Prostate gland (tissue), 2 donors: ENCODE measurements around the gene DENND5A.
"Not testable (repeated sequence)": the region's sequence is repeated elsewhere in the genome, so short reads cannot be mapped to it uniquely, and the experiment has no call there.

ENCODE experiments used
- POLR2A ChIP-seq: fragments of 450-650 bp; IDR thresholded peaks from one replicate; pipeline ENCODE4 v1.6.1; 2016; ENCODE audit warnings: antibody characterized with exemption, mild to moderate bottlenecking
- TF ChIP-seq, protein P1 (sequence below), 4 experiments: fragments of 200-600 bp in 2 of 4; fragments of 450-650 bp in 2 of 4; sonication (generic) in 2 of 4; IDR thresholded peaks; 1 replicate in 3 of 4; 2 replicates in 1 of 4; pipeline ENCODE4 v1.5.1; 2016 to 2019; ENCODE audit warnings: antibody characterized with exemption in 4 of 4, mild to moderate bottlenecking in 2 of 4, moderate library complexity in 2 of 4

DNA sequence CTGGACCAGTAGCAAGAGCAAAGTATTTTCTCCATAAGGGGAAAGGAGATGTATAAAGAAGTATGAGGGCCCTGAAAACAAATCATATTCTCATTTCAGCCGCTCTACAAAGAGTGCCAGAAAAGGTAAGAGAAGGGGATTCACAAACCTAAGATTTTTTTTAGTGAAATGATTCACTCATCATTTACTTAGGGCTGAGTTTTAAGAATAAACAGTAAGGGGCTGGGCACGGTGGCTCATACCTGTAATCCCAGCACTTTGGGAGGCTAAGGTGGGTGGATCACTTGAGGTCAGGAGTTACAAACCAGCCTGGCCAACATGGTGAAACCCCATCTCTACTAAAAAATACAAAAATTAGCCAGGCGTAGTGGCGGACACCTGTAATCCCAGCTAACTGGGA lies 55.5 kb downstream of the DENND5A start:
- TF ChIP-seq, protein P1, sequence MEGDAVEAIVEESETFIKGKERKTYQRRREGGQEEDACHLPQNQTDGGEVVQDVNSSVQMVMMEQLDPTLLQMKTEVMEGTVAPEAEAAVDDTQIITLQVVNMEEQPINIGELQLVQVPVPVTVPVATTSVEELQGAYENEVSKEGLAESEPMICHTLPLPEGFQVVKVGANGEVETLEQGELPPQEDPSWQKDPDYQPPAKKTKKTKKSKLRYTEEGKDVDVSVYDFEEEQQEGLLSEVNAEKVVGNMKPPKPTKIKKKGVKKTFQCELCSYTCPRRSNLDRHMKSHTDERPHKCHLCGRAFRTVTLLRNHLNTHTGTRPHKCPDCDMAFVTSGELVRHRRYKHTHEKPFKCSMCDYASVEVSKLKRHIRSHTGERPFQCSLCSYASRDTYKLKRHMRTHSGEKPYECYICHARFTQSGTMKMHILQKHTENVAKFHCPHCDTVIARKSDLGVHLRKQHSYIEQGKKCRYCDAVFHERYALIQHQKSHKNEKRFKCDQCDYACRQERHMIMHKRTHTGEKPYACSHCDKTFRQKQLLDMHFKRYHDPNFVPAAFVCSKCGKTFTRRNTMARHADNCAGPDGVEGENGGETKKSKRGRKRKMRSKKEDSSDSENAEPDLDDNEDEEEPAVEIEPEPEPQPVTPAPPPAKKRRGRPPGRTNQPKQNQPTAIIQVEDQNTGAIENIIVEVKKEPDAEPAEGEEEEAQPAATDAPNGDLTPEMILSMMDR (IDR thresholded peaks at IDR 0.05) = not testable (repeated sequence)
- not testable (repeated sequence) for TF ChIP-seq POLR2A
